HG02870 (cell line): ENCODE measurements around the gene DIS3L2.
"Not testable (repeated sequence)": the region's sequence is repeated elsewhere in the genome, so short reads cannot be mapped to it uniquely, and the experiment has no call there.

ENCODE experiments used
- ATAC-seq: cut with Tn5 transposase; IDR thresholded peaks from one replicate; pipeline ENCODE4 v1.9.1; 2021; ENCODE audit warnings: mild to moderate bottlenecking, moderate library complexity; ENCODE audit not compliant: unreplicated experiment

DIS3L2 gene

DNA sequence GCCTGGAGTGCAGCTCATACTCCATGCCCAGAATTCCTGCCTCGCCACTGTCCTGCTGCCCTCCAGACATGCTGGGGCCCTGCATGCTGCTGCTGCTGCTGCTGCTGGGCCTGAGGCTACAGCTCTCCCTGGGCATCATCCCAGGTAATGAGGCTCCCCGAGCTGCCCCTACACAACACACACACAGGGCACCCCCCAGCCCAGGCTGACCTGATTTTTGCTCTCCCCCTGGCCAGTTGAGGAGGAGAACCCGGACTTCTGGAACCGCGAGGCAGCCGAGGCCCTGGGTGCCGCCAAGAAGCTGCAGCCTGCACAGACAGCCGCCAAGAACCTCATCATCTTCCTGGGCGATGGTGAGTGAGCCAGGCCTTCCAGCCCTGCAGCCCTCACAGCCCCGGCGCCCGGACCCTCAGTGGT, 417.2 kb downstream of the DIS3L2 start, which contains the start of gene ALPP:
Gene ALPP (plus strand): TSS at position 17 of the 417 bp plus-strand sequence. CDS start 52 bp downstream, at position 69.
- not testable (repeated sequence) for ATAC-seq

DNA sequence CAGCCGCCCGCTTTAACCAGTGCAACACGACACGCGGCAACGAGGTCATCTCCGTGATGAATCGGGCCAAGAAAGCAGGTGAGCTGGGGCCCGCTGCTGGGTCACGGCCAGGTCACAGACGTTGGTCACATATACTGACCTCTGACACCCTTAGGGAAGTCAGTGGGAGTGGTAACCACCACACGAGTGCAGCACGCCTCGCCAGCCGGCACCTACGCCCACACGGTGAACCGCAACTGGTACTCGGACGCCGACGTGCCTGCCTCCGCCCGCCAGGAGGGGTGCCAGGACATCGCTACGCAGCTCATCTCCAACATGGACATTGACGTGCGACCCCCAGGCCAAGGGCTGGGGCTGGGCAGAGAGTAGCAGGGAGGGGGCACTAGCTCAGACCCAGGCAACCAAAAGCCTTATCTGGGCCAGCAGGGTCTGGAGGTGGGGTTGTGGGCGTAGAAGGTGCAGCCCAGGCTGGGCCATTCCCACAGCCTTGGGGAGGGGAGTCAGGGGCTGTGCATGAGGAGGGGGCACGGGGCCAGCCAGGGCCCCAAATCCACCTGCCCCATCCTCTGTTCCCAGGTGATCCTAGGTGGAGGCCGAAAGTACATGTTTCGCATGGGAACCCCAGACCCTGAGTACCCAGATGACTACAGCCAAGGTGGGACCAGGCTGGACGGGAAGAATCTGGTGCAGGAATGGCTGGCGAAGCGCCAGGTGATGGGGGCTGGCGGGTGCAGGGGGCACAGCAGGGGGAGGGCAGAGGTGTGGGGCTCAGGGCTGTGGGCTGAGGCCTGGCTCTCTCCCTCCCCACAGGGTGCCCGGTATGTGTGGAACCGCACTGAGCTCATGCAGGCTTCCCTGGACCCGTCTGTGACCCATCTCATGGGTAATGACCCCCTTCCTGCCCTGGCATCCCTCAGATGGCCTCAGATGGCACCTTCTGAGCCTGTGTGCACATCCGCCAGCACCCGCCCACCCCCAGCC, 418.4 kb downstream of the DIS3L2 start:
- ATAC-seq = not testable (repeated sequence)

DNA sequence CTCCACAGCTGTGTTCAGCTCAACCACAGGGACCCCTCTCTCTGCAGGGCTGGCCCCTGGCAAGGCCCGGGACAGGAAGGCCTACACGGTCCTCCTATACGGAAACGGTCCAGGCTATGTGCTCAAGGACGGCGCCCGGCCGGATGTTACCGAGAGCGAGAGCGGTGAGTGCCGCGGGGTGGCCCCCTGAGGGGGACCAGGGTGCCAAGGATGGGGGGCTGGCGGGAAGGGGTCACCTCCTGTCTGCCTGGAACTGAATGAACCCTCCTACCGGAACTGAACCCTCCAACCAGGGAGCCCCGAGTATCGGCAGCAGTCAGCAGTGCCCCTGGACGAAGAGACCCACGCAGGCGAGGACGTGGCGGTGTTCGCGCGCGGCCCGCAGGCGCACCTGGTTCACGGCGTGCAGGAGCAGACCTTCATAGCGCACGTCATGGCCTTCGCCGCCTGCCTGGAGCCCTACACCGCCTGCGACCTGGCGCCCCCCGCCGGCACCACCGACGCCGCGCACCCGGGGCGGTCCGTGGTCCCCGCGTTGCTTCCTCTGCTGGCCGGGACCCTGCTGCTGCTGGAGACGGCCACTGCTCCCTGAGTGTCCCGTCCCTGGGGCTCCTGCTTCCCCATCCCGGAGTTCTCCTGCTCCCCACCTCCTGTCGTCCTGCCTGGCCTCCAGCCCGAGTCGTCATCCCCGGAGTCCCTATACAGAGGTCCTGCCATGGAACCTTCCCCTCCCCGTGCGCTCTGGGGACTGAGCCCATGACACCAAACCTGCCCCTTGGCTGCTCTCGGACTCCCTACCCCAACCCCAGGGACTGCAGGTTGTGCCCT, 419.9 kb downstream of the DIS3L2 start:
- ATAC-seq = not testable (repeated sequence)

DNA sequence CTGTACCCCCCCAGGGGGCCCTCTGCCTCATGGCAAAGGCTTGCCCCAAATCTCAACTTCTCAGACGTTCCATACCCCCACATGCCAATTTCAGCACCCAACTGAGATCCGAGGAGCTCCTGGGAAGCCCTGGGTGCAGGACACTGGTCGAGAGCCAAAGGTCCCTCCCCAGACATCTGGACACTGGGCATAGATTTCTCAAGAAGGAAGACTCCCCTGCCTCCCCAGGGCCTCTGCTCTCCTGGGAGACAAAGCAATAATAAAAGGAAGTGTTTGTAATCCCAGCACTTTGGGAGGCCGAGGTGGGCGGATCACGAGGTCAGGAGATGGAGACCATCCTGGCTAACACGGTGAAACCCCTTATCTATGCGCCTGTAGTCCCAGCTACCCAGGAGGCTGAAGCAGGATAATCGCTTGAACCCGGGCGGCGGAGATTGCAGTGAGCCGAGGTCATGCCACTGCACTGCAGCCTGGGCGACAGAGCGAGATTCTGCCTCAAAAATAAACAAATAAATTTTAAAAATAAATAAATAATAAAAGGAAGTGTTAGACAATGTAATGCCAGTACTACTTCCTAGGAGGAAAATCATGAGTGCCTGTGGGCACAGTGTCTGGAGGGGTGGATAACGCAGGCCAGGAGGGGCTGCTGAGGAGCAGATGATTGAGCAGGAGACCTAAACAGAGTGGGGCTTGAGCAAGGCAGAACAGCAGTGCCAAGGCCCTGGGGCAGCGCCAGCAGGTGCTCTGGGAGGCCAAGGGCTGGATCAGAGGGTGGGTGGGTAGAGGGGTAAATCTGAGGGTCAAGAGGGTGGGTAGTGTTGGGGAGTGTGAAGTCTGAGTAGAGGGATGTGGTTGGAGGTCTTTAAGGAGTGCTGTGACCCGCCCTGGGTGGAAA, 421.1 kb downstream of the DIS3L2 start:
- ATAC-seq = no peak

DNA sequence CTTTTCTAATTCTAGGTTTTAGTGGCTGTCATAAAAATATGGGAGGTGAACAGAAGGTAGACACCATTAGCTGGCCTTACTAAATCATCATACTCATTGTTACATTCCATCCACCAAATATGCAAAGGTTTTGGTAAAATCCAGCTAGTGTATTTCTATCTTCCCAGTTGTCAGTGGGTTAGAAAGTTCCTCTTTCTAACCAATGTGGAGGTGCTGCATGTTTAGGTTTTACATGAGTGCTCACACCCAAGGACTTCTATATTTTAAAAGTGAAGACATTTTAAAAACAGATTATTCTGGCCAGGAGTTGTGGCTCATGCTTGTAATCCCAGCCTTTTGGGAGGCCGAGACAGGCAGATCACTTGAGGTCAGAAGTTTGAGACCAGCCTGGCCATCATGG, 423.0 kb downstream of the DIS3L2 start:
- ATAC-seq = no peak

DNA sequence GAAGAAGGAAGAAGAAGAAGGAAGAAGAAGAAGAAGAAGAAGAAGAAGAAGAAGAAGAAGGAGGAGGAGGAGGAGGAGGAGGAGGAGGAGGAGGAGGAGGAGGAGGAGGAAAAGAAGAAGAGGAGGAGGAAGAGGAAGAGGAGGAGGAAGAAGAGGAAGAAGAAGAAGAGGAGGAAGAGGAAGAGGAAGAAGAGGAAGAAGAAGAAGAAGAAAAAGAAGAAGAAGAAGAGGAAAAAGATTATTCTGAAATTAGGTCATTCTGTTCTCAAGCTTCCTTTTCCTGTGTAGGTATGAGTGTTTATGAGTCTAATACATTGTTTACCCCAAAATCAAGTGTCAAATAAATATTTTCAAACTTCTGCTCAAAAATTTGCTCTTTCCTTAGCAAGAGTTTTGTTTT, 423.5 kb downstream of the DIS3L2 start:
- ATAC-seq = not testable (repeated sequence)

DNA sequence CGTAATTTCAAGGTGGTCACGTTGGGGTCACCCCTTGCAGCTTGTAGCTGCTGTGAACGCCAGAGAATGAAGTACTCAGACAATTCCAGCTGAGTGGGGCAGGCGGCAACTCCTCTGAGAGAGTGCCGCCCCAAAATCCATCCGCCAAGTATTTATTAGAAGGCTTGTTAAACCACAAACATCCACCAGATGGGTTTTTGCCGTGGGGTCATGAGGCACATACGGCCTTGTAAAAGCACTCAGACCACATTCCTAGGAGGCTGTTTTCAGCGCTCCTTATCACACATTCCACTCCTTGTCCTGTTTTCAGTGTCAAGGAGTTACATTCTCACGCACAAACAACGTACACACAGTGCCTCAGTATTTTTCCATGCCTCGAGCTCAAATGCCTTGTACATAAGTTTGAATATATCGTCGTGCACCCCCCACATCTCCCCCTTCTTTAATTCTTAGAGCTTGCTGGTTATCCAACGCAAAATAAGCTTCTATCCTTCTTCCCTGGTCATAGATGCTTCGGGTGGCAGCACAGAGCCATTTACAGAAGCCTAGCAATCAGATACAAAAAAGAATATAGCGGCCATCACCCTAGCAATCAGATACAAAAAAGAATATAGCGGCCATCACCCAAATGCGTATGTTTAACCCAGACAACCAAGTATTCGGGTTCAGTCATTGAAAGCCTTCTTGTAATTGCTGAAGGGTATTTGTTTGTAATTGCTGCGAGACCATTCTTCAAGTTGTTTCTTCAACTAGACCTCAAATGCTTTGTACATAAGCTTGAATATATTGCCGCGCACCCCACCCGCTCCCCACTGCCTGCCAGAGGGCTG, 424.4 kb downstream of the DIS3L2 start:
- no peak for ATAC-seq

- no peak for ATAC-seq
Observed at GRCh38 chr2:232386490-232386739, 424.9 kb downstream of the DIS3L2 start.
